Upper lobe of right lung (tissue), 1 donor: Measurements from ENCODE around the gene DGKK. TPM values are rescaled to one million over a fixed set of nuclear protein-coding genes. Genes with fewer than 3 reads are reported as not detected.

Experiments used
- ATAC-seq: fragments of 200-7000 bp; cut with Tn5 transposase; one replicate; pipeline ENCODE4 v1.9.1; 2020; ENCODE audit warnings: mild to moderate bottlenecking, moderate library complexity
- DNase-seq: peaks from one replicate; pipeline ENCODE4 v3.0.0-alpha.2; 2020
- H3K27ac ChIP-seq: fragments of 200-600 bp; one replicate; pipeline ENCODE4 v1.8.0; 2022
- H3K27me3 ChIP-seq: fragments of 200-600 bp; one replicate; pipeline ENCODE4 v1.8.0; 2022; ENCODE audit warnings: mild to moderate bottlenecking
- H3K36me3 ChIP-seq: fragments of 200-600 bp; one replicate; pipeline ENCODE4 v1.8.0; 2022
- H3K4me1 ChIP-seq: fragments of 200-600 bp; one replicate; pipeline ENCODE4 v1.8.0; 2022
- H3K4me3 ChIP-seq: fragments of 200-600 bp; one replicate; pipeline ENCODE4 v1.8.0; 2022; ENCODE audit warnings: mild to moderate bottlenecking
- H3K9me3 ChIP-seq: fragments of 200-600 bp; one replicate; pipeline ENCODE4 v1.8.0; 2022
- intact Hi-C: fragments of 100-400 bp; cut with DNase I; formaldehyde crosslinking; loops from one replicate; pipeline ENCODE4 v1.11.0; 2022
- total RNA-seq: library from RNA; stranded (reverse); fragmentation: NEBNext Ultra II Directional; extraction: Animal tissue kit (Norgen Biotek cat#: 25700); gene quantifications from one replicate; pipeline ENCODE4 v1.2.1, GENCODE V29; 2021
- TF ChIP-seq, protein P1 (sequence below): fragments of 200-600 bp; IDR thresholded peaks from one replicate; pipeline ENCODE4 v1.8.0; 2022; ENCODE audit warnings: antibody characterized with exemption
- donor health status: DM: no; HTN: yes; CAD: no; lungs with severe emphysema.

Gene DGKK
- total RNA-seq, 1 donor from 2014 or later: 0.09 TPM

DNA sequence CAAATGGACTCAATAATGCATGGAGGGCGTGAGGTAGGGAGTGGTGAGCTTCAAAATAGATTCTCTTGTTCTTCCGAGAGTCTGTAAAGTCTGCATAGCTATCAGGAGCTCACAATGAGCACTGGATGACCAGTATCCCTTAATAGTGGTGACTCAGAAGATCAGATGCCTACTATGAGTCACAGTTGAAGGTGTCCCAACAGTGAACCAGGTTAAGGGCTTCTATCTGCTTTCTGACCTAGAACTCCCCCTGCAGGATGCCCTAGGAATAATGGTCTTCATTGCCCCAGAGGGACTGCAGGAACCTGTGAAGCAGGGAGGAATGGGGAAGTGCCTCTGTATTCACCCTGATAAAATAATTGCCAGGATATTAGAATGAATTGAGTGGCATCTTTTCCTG lies 22.1 kb downstream of the DGKK start:
- H3K36me3 ChIP-seq: no peaks in the 10 kb centered on the region
- H3K27ac ChIP-seq: no peak overlapping the region
- ATAC-seq: peak; percentile 58
- DNase-seq: no peak
- no peaks in the 10 kb centered on the region for H3K9me3 ChIP-seq
- intact Hi-C loops: no loop called here
- no peaks in the 10 kb centered on the region for H3K27me3 ChIP-seq
- TF ChIP-seq, protein P1, sequence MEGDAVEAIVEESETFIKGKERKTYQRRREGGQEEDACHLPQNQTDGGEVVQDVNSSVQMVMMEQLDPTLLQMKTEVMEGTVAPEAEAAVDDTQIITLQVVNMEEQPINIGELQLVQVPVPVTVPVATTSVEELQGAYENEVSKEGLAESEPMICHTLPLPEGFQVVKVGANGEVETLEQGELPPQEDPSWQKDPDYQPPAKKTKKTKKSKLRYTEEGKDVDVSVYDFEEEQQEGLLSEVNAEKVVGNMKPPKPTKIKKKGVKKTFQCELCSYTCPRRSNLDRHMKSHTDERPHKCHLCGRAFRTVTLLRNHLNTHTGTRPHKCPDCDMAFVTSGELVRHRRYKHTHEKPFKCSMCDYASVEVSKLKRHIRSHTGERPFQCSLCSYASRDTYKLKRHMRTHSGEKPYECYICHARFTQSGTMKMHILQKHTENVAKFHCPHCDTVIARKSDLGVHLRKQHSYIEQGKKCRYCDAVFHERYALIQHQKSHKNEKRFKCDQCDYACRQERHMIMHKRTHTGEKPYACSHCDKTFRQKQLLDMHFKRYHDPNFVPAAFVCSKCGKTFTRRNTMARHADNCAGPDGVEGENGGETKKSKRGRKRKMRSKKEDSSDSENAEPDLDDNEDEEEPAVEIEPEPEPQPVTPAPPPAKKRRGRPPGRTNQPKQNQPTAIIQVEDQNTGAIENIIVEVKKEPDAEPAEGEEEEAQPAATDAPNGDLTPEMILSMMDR: no peak
- no peak overlapping the region for H3K4me3 ChIP-seq
- H3K4me1 ChIP-seq: no peaks in the 10 kb centered on the region

DNA sequence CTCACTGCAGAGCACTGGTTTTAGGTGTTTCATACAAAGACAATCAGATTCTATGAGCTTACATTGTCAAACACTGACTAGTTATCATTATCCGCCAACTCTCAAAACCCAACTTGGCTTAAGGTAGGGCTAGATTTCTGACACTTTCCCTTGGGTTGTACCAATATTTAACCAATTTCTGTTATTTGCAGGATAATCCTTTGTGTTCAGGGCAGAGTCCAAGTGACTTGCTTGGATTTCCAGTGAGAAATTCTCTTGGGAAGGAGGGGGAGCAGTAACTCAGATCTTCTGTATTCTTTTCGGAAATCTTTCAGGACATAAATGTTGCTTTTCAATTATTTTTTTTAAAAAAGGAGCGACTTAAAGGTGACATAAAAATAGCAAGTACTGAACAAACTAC lies 23.1 kb downstream of the DGKK start:
- no peak for DNase-seq
- TF ChIP-seq, protein P1: no peak
- Histone ChIP-seq H3K27ac (no peak overlapping the region), H3K27me3 (no peaks in the 10 kb centered on the region), H3K36me3 (no peaks in the 10 kb centered on the region), H3K4me1 (no peaks in the 10 kb centered on the region), H3K4me3 (no peak overlapping the region), H3K9me3 (no peaks in the 10 kb centered on the region)
- intact Hi-C loops: no loop called here
- no peak for ATAC-seq

DNA sequence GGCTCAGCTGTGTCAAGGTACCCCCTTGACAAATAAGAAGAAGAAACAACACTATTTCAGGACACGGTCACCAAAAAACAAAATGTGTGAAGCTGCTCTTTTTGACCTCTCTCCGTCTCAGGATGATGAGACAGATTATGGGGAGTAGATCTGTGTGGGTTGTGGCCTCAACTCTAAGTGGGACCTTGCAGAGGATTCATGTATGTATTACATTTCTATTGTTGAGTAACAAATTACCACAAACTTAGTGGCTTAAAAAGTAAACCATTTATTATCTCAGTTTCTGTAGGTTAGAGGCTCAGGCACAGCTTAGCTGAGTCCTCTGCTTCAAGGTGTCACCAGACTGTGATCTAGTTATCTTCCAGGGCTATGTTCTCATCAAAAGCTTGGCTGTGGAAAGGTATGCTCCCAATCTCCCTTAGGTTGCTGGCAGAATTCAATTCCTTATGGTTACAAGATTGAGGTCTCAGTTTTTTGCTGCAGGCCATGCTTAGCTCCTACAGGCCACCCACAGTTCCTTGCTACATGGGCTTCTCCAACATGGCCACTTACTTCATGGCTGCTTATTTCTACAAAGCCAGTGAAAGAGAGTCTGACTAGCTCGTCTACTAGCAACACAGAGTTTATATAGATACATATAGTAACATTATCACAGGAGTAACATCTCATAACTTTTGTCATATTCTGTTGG lies 28.1 kb downstream of the DGKK start:
- no peaks in the 10 kb centered on the region for H3K4me1 ChIP-seq
- intact Hi-C loops: no loop called here
- TF ChIP-seq, protein P1: no peak
- H3K9me3 ChIP-seq: no peaks in the 10 kb centered on the region
- no peaks in the 10 kb centered on the region for H3K36me3 ChIP-seq
- H3K27me3 ChIP-seq: no peaks in the 10 kb centered on the region
- DNase-seq (no peak), ATAC-seq (no peak)
- H3K4me3 ChIP-seq: no peak overlapping the region
- H3K27ac ChIP-seq: no peak overlapping the region

DNA sequence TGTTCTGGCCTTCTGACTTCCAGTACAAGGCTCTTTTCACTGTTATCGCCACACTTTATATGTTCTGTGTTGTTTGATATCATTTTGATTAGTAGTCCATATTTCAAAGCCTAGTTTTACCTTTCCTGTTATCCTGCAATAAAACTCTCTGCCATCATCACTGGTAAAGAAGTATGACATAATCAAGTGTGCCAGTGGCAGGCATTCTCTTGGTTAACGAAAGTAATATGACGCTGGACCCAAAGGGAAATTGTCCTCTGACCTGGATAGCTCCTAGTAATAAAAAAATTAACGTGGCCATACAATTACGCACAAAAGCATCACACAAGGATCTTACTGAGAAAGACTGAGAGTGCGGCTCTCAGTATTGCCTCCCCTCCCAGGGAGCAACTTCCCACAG lies 33.8 kb downstream of the DGKK start:
- no peak overlapping the region for H3K4me3 ChIP-seq
- TF ChIP-seq, protein P1: no peak
- DNase-seq (no peak), ATAC-seq (no peak)
- no peaks in the 10 kb centered on the region for H3K36me3 ChIP-seq
- intact Hi-C loops: no loop called here
- no peak overlapping the region for H3K27ac ChIP-seq
- H3K27me3 ChIP-seq: no peaks in the 10 kb centered on the region
- no peaks in the 10 kb centered on the region for H3K9me3 ChIP-seq
- no peaks in the 10 kb centered on the region for H3K4me1 ChIP-seq

DNA sequence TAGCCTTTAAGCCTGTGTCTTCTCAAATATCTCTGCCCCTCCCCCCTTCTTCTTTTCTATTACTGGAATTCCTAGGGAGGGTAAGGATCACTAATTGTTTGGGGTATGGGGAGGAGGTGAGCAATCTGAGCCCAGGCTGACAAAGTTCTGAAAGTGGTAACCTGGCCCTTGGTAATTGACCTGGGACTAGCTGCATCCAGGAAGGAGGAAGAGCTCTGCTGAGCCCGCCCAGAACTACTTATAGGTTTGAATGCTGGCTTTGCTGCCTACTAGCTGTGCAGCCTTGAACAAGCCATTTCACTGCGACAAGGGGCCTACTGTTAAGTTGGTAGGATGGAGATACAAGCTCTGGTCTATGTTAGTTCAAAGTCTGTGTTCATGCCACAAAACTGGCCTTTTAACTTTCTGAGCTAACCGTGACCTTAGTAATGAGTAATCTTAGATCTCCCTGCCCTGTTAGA lies 37.8 kb downstream of the DGKK start:
- H3K4me1 ChIP-seq: no peaks in the 10 kb centered on the region
- H3K9me3 ChIP-seq: no peaks in the 10 kb centered on the region
- DNase-seq (no peak), ATAC-seq (no peak)
- H3K36me3 ChIP-seq: no peaks in the 10 kb centered on the region
- TF ChIP-seq, protein P1: no peak
- no peaks in the 10 kb centered on the region for H3K27me3 ChIP-seq
- intact Hi-C loops: no loop called here
- no peak overlapping the region for H3K27ac ChIP-seq
- H3K4me3 ChIP-seq: no peak overlapping the region

DNA sequence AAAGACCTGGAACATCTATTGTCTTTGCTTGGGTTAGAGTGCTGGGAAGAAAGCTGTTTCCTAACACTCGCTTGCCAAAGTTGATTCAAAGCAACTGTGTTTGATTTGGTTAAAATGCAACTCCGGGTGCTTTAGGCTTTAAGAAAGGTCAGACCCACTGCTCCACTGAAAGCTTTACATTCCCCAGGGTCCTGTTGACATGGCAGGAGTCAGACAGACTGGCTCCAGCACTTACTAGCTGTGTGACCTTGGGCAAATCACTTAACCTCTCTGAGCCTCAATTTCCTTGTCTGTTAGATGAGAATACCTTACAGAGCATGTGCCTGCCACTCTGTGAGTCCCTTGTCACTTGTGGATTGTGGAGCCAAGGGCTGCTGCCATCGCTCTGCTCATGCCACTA lies 39.0 kb downstream of the DGKK start:
- intact Hi-C loops: no loop called here
- TF ChIP-seq, protein P1: no peak
- no peak overlapping the region for H3K4me3 ChIP-seq
- no peaks in the 10 kb centered on the region for H3K36me3 ChIP-seq
- H3K4me1 ChIP-seq: no peaks in the 10 kb centered on the region
- DNase-seq (no peak), ATAC-seq (no peak)
- H3K27ac ChIP-seq: no peak overlapping the region
- no peaks in the 10 kb centered on the region for H3K9me3 ChIP-seq
- H3K27me3 ChIP-seq: no peaks in the 10 kb centered on the region
